Bone marrow (tissue), 2 donors: ENCODE results near the gene NFIB.

ENCODE experiments used
- DNase-seq, 2 donors: peaks; one replicate each; lab custom pipeline; 2025; lab: John Stamatoyannopoulos, UW

The NFIB gene

GRCh38 chr9:14242150-14242805 lies 71.7 kb downstream of the NFIB start:
- DNase-seq = no peak

- DNase-seq = no peak
Measured at GRCh38 chr9:14240537-14240936, 73.4 kb downstream of the NFIB start.

- DNase-seq = no peak
Measured at GRCh38 chr9:14238518-14238917, 75.4 kb downstream of the NFIB start.

GRCh38 chr9:14238079-14238478 lies 75.9 kb downstream of the NFIB start:
- no peak for DNase-seq

GRCh38 chr9:14236591-14236990 lies 77.3 kb downstream of the NFIB start:
- no peak for DNase-seq

- DNase-seq = no peak
Measured at GRCh38 chr9:14232111-14232510, 81.8 kb downstream of the NFIB start.

- DNase-seq = no peak
Measured at GRCh38 chr9:14231196-14231990, 82.5 kb downstream of the NFIB start.

- no peak for DNase-seq
Measured at GRCh38 chr9:14228602-14229001, 85.3 kb downstream of the NFIB start.

- DNase-seq = no peak
Measured at GRCh38 chr9:14226855-14227532, 86.9 kb downstream of the NFIB start.

GRCh38 chr9:14223081-14223480 lies 90.9 kb downstream of the NFIB start:
- DNase-seq = no peak

GRCh38 chr9:14222149-14222835 lies 91.6 kb downstream of the NFIB start:
- no peak for DNase-seq

GRCh38 chr9:14221558-14221957 lies 92.4 kb downstream of the NFIB start:
- DNase-seq = no peak

GRCh38 chr9:14221119-14221518 lies 92.8 kb downstream of the NFIB start:
- DNase-seq = no peak

GRCh38 chr9:14220256-14220655 lies 93.7 kb downstream of the NFIB start:
- no peak for DNase-seq

GRCh38 chr9:14219850-14220249 lies 94.1 kb downstream of the NFIB start:
- DNase-seq = no peak

GRCh38 chr9:14218253-14218652 lies 95.7 kb downstream of the NFIB start:
- DNase-seq = no peak

GRCh38 chr9:14216612-14217194 lies 97.2 kb downstream of the NFIB start:
- DNase-seq = no peak

GRCh38 chr9:14215614-14216013 lies 98.3 kb downstream of the NFIB start:
- DNase-seq = no peak

GRCh38 chr9:14214693-14215092 lies 99.2 kb downstream of the NFIB start:
- DNase-seq = no peak

- DNase-seq = no peak
Measured at GRCh38 chr9:14214065-14214684, 99.8 kb downstream of the NFIB start.

GRCh38 chr9:14213504-14213903 lies 100.4 kb downstream of the NFIB start:
- DNase-seq = no peak
